Breast epithelium (tissue), 3 donors: ENCODE data around the gene BIRC2.

Experiments
- CTCF ChIP-seq, 3 donors: fragments of 450-650 bp; IDR thresholded peaks; one replicate each; pipeline ENCODE4 v1.5.1; 2016 to 2017; ENCODE audit warnings: antibody characterized with exemption in 3 of 3, mild to moderate bottlenecking in 3 of 3, moderate library complexity in 3 of 3
- POLR2A ChIP-seq: fragments of 450-650 bp; IDR thresholded peaks from one replicate; pipeline ENCODE4 v1.6.1; 2016; ENCODE audit warnings: antibody characterized with exemption, mild to moderate bottlenecking, moderate library complexity

GRCh38 chr11:102407901-102408300 is 60.9 kb downstream of the BIRC2 start:
- TF ChIP-seq CTCF (IDR thresholded peaks at IDR 0.05) = no peak
- no peak for TF ChIP-seq POLR2A
